SU-DHL-6 (cell line): Measurements from ENCODE around the gene S100A16.

Experiments used
- H2AFZ ChIP-seq: fragments of 200-600 bp; sonication (generic); 2 replicates; pipeline ENCODE4 v1.6.1; 2014; ENCODE audit warnings: low read depth, mild to moderate bottlenecking, moderate library complexity, mixed read lengths, antibody characterized with exemption, low read length; ENCODE audit not compliant: severe bottlenecking
- H3F3A ChIP-seq: fragments of 200-600 bp; shearing (Covaris generic); 2 replicates; pipeline ENCODE4 v1.6.0; 2016; ENCODE audit warnings: antibody characterized with exemption, mild to moderate bottlenecking; ENCODE audit not compliant: insufficient read depth
- H3K27ac ChIP-seq: fragments of 200-600 bp; sonication (generic); 2 replicates; pipeline ENCODE4 v1.5.1; 2016; ENCODE audit warnings: low read depth, mild to moderate bottlenecking, low read length, moderate library complexity, mixed read lengths
- H3K27me3 ChIP-seq: fragments of 200-600 bp; sonication (generic), shearing (Covaris generic); 2 replicates; pipeline ENCODE4 v1.6.0; 2014; ENCODE audit warnings: mild to moderate bottlenecking, low read length
- H3K36me3 ChIP-seq: fragments of 200-600 bp; sonication (generic); 2 replicates; pipeline ENCODE4 v1.6.1; 2014; ENCODE audit warnings: mild to moderate bottlenecking, low read length, mixed read lengths
- H3K4me2 ChIP-seq: fragments of 300-600, 200-600 bp; shearing (Covaris generic), sonication (generic); 2 replicates; pipeline ENCODE4 v1.6.0; 2014; ENCODE audit warnings: low read length, low read depth, mild to moderate bottlenecking; ENCODE audit not compliant: poor library complexity, severe bottlenecking
- H3K4me3 ChIP-seq: fragments of 200-600 bp; sonication (generic); 2 replicates; pipeline ENCODE4 v1.5.1; 2014; ENCODE audit warnings: antibody characterized with exemption, low read length, mild to moderate bottlenecking, mixed read lengths; ENCODE audit not compliant: insufficient read depth, poor library complexity, severe bottlenecking
- H3K79me2 ChIP-seq: fragments of 200-600 bp; sonication (generic); 2 replicates; pipeline ENCODE4 v1.6.1; 2014; ENCODE audit warnings: mild to moderate bottlenecking, low read length, moderate library complexity; ENCODE audit not compliant: insufficient read depth
- H3K9ac ChIP-seq: fragments of 200-600 bp; sonication (generic); 2 replicates; pipeline ENCODE4 v1.7.0; 2014; ENCODE audit warnings: mild to moderate bottlenecking, low read length
- H3K9me2 ChIP-seq: fragments of 200-600 bp; sonication (generic); replicated peaks from 2 replicates; pipeline ENCODE4 v1.6.1; 2014; ENCODE audit warnings: low read length; ENCODE audit not compliant: insufficient read depth
- H3K9me3 ChIP-seq: fragments of 200-600 bp; sonication (generic); 2 replicates; pipeline ENCODE4 v1.6.1; 2014; ENCODE audit warnings: low read length, mixed read lengths; ENCODE audit not compliant: insufficient read depth
- H4K20me1 ChIP-seq: fragments of 200-600 bp; sonication (generic); 2 replicates; pipeline ENCODE4 v1.6.1; 2014; ENCODE audit warnings: low read depth, mild to moderate bottlenecking, antibody characterized with exemption, low read length, moderate library complexity, mixed read lengths
- CTCF ChIP-seq: fragments of 200-600 bp; sonication (generic); IDR thresholded peaks from one replicate; pipeline ENCODE4 v1.5.1; 2017; ENCODE audit warnings: antibody characterized with exemption, mild to moderate bottlenecking, low read length, moderate library complexity; ENCODE audit not compliant: insufficient read depth, poor library complexity, severe bottlenecking
- EZH2phosphoT487 ChIP-seq: fragments of 200-600 bp; sonication (generic), shearing (Covaris generic); conservative IDR thresholded peaks from 2 replicates; pipeline ENCODE4 v1.6.1; 2018; ENCODE audit warnings: mild to moderate bottlenecking, antibody characterized with exemption, low read length, moderate library complexity, mixed read lengths

Gene S100A16

GRCh38 chr1:153612755-153613331 lies at the start of gene S100A16:
S100A16 (minus strand) TSS chr1:153613137; CDS start chr1:153608151, 4,986 bp downstream.
- Histone ChIP-seq H4K20me1 (no peaks in the 10 kb centered on the region), H3K79me2 (no peaks in the 10 kb centered on the region), H3K9me2 (no peaks in the 10 kb centered on the region), H2AFZ (no peak within 1 kb of the TSS), H3K36me3 (no peaks in the 10 kb centered on the region), H3K4me3 (no peak within 1 kb of the TSS), H3K27ac (no peak within 1 kb of the TSS), H3F3A (no peaks in the 10 kb centered on the region), H3K9me3 (no peaks in the 10 kb centered on the region), H3K9ac (no peak within 1 kb of the TSS), H3K27me3 (no peaks in the 10 kb centered on the region), H3K4me2 (no peak within 1 kb of the TSS)
- TF ChIP-seq EZH2phosphoT487 (no peak), CTCF (no peak)

GRCh38 chr1:153662269-153662668 lies 49.3 kb upstream of the S100A16 start:
- H3K4me2 ChIP-seq: no peak overlapping the region
- TF ChIP-seq EZH2phosphoT487: no peak
- TF ChIP-seq CTCF: no peak
- H3K36me3 ChIP-seq: peaks cover 39% of the 10 kb centered on the region
- no peaks in the 10 kb centered on the region for H4K20me1 ChIP-seq
- H3K79me2 ChIP-seq: peaks cover 12% of the 10 kb centered on the region; the same call in 1 of the 2 replicates
- no peak overlapping the region for H3K9ac ChIP-seq
- no peak overlapping the region for H3K27ac ChIP-seq
- H3K9me2 ChIP-seq: no peaks in the 10 kb centered on the region
- no peak overlapping the region for H2AFZ ChIP-seq
- no peaks in the 10 kb centered on the region for H3K27me3 ChIP-seq
- H3K9me3 ChIP-seq: no peaks in the 10 kb centered on the region
- H3F3A ChIP-seq: peaks cover 42% of the 10 kb centered on the region
- no peak overlapping the region for H3K4me3 ChIP-seq

- Histone ChIP-seq H3K79me2 (peaks cover 12% of the 10 kb centered on the region; the same call in 1 of the 2 replicates), H3K27ac (no peak overlapping the region), H3K4me3 (no peak overlapping the region), H3K9ac (no peak overlapping the region), H4K20me1 (no peaks in the 10 kb centered on the region), H3K4me2 (no peak overlapping the region), H3K9me3 (no peaks in the 10 kb centered on the region), H3K36me3 (peaks cover 38% of the 10 kb centered on the region), H3F3A (peaks cover 42% of the 10 kb centered on the region), H3K9me2 (no peaks in the 10 kb centered on the region), H3K27me3 (no peaks in the 10 kb centered on the region), H2AFZ (no peak overlapping the region)
- TF ChIP-seq CTCF (no peak), EZH2phosphoT487 (no peak)
Measured at GRCh38 chr1:153661111-153661708, 48.3 kb upstream of the S100A16 start.
